GM12864 (cell line): ENCODE results near the gene FUCA2.

ENCODE experiments used
- DNase-seq: peaks from one replicate; pipeline ENCODE4 v3.0.0-alpha.2; 2011; ENCODE audit warnings: low read depth
- H3K4me3 ChIP-seq: 2 replicates; pipeline ENCODE4 v1.5.1; 2011; ENCODE audit warnings: mild to moderate bottlenecking, low read depth, low read length, control low read depth
- CTCF ChIP-seq: IDR thresholded peaks from 2 replicates; pipeline ENCODE4 v1.5.1; 2011; ENCODE audit warnings: low read depth, mild to moderate bottlenecking, moderate library complexity, low read length, control low read depth, inconsistent platforms; ENCODE audit errors: missing control alignments

FUCA2 gene

GRCh38 chr6:143536866-143537691 is 25.6 kb upstream of the FUCA2 start:
- peak; percentile 42 for TF ChIP-seq CTCF
- H3K4me3 ChIP-seq, result peak overlapping the region; percentile 52
- DNase-seq, result no peak

GRCh38 chr6:143536461-143536865 is 24.9 kb upstream of the FUCA2 start:
- TF ChIP-seq CTCF, result no peak

GRCh38 chr6:143535189-143535614 is 23.7 kb upstream of the FUCA2 start:
- H3K4me3 ChIP-seq, result no peak overlapping the region
- no peak for TF ChIP-seq CTCF
- no peak for DNase-seq

More at GRCh38 chr6:143536461-143536865, 24.9 kb upstream of the FUCA2 start:
- DNase-seq, result no peak
- peak overlapping the region; percentile 52 for H3K4me3 ChIP-seq

- no peak for DNase-seq
- no peak for TF ChIP-seq CTCF
- no peak overlapping the region for H3K4me3 ChIP-seq
Measured at GRCh38 chr6:143531720-143532499, 20.4 kb upstream of the FUCA2 start.

- H3K4me3 ChIP-seq, result no peak overlapping the region
- no peak for DNase-seq
- no peak for TF ChIP-seq CTCF
Measured at GRCh38 chr6:143529095-143529494, 17.6 kb upstream of the FUCA2 start.

GRCh38 chr6:143528164-143528811 is 16.8 kb upstream of the FUCA2 start:
- DNase-seq, result no peak
- no peak for TF ChIP-seq CTCF
- no peak overlapping the region for H3K4me3 ChIP-seq
